Neural progenitor cell (in vitro differentiated cells): ENCODE measurements around the gene ATAD2B. TPM values are rescaled to one million over a fixed set of nuclear protein-coding genes. Genes with fewer than 3 reads are reported as not detected.
"Not testable (repeated sequence)": the region's sequence is repeated elsewhere in the genome, so short reads cannot be mapped to it uniquely, and the experiment has no call there.

Experiments
- DNase-seq: peaks from one replicate; pipeline ENCODE4 v3.0.0-alpha.2; 2016; ENCODE audit warnings: low spot score
- H2AFZ ChIP-seq: fragments of 200-600 bp; sonication (generic); replicated peaks from 2 replicates; pipeline ENCODE4 v1.6.1; 2016; ENCODE audit warnings: antibody characterized with exemption
- H3F3A ChIP-seq: fragments of 200-600 bp; sonication (generic); 2 replicates; pipeline ENCODE4 v1.6.1; 2016; ENCODE audit warnings: antibody characterized with exemption, low read depth
- H3K27ac ChIP-seq: fragments of 200-600 bp; sonication (generic); 2 replicates; pipeline ENCODE4 v1.5.1; 2016; ENCODE audit warnings: mild to moderate bottlenecking
- H3K27me3 ChIP-seq: fragments of 200-600 bp; sonication (generic); 2 replicates; pipeline ENCODE4 v1.6.1; 2016; ENCODE audit warnings: mild to moderate bottlenecking, moderate library complexity
- H3K36me3 ChIP-seq: fragments of 200-600 bp; sonication (generic); 2 replicates; pipeline ENCODE4 v1.5.1; 2016
- H3K4me1 ChIP-seq: fragments of 200-600 bp; sonication (generic); 2 replicates; pipeline ENCODE4 v1.6.1; 2016; ENCODE audit warnings: mixed run types
- H3K4me2 ChIP-seq: fragments of 200-600 bp; sonication (generic); 2 replicates; pipeline ENCODE4 v1.6.1; 2016
- H3K4me3 ChIP-seq: fragments of 200-600 bp; sonication (generic); 2 replicates; pipeline ENCODE4 v1.5.1; 2016
- H3K79me2 ChIP-seq: fragments of 200-600 bp; sonication (generic); 2 replicates; pipeline ENCODE4 v1.6.1; 2016; ENCODE audit warnings: low read depth
- H3K9ac ChIP-seq: fragments of 200-600 bp; sonication (generic); 2 replicates; pipeline ENCODE4 v1.6.1; 2016
- H3K9me3 ChIP-seq: fragments of 200-600 bp; sonication (generic); 2 replicates; pipeline ENCODE4 v1.5.1; 2016; ENCODE audit warnings: low read depth
- H4K20me1 ChIP-seq: fragments of 200-600 bp; sonication (generic); 2 replicates; pipeline ENCODE4 v1.6.1; 2016; ENCODE audit warnings: low read depth
- H3K27ac Mint-ChIP-seq: 3 replicates; pipeline ENCODE4 v1.8.0; 2021; ENCODE audit warnings: mixed read lengths
- H3K27me3 Mint-ChIP-seq: 2 replicates; pipeline ENCODE4 v1.8.0; 2022; ENCODE audit warnings: low read depth, mild to moderate bottlenecking, inconsistent platforms, moderate library complexity, mixed read lengths; ENCODE audit not compliant: insufficient read depth
- H3K36me3 Mint-ChIP-seq: 3 replicates; pipeline ENCODE4 v1.8.0; 2021; ENCODE audit warnings: mixed read lengths
- H3K4me1 Mint-ChIP-seq: 3 replicates; pipeline ENCODE4 v1.8.0; 2021; ENCODE audit warnings: mixed read lengths
- H3K4me3 Mint-ChIP-seq: 3 replicates; pipeline ENCODE4 v1.8.0; 2021; ENCODE audit warnings: mild to moderate bottlenecking, moderate library complexity, mixed read lengths
- H3K9me3 Mint-ChIP-seq: 3 replicates; pipeline ENCODE4 v1.8.0; 2020; ENCODE audit warnings: mixed read lengths
- CTCF ChIP-seq: fragments of 200-600 bp; sonication (generic); IDR thresholded peaks from 2 replicates; pipeline ENCODE4 v1.5.1; 2017; ENCODE audit warnings: antibody characterized with exemption, mild to moderate bottlenecking
- EZH2 ChIP-seq: fragments of 200-600 bp; sonication (generic); IDR thresholded peaks from 2 replicates; pipeline ENCODE4 v1.6.1; 2017; ENCODE audit warnings: antibody characterized with exemption, mild to moderate bottlenecking, moderate library complexity
- EZH2phosphoT487 ChIP-seq: fragments of 200-600 bp; sonication (generic); IDR thresholded peaks from 2 replicates; pipeline ENCODE4 v1.6.1; 2017; ENCODE audit warnings: antibody characterized with exemption
- total RNA-seq: library from RNA; depleted of rRNA; stranded (reverse); fragments of >200 nt; gene quantifications from 2 replicates; pipeline ENCODE4 v1.2.3, GENCODE V29; 2015; ENCODE audit warnings: low replicate concordance

The ATAD2B gene
- total RNA-seq, 1 donor from 2014 or later = 38.7 TPM

GRCh38 chr2:23788100-23788499 lies 138.8 kb downstream of the ATAD2B start:
- H3K27me3 Mint-ChIP-seq = no peaks in the 10 kb centered on the region
- Histone ChIP-seq H3K4me2 (no peak overlapping the region), H3K79me2 (no peaks in the 10 kb centered on the region), H3K4me3 (no peak overlapping the region), H2AFZ (no peak overlapping the region), H3K36me3 (peaks cover 7% of the 10 kb centered on the region), H3K27me3 (no peaks in the 10 kb centered on the region), H4K20me1 (no peaks in the 10 kb centered on the region), H3K9me3 (no peaks in the 10 kb centered on the region), H3F3A (no peaks in the 10 kb centered on the region), H3K4me1 (no peaks in the 10 kb centered on the region), H3K9ac (no peak overlapping the region), H3K27ac (no peak overlapping the region)
- H3K4me3 Mint-ChIP-seq = no peak overlapping the region
- H3K27ac Mint-ChIP-seq = no peak overlapping the region
- H3K36me3 Mint-ChIP-seq = peaks cover 8% of the 10 kb centered on the region
- H3K4me1 Mint-ChIP-seq = no peaks in the 10 kb centered on the region
- DNase-seq = no peak
- no peaks in the 10 kb centered on the region for H3K9me3 Mint-ChIP-seq
- no peak for TF ChIP-seq CTCF
- TF ChIP-seq EZH2 = no peak
- TF ChIP-seq EZH2phosphoT487 = no peak

GRCh38 chr2:23784971-23785370 lies 142.0 kb downstream of the ATAD2B start:
- no peaks in the 10 kb centered on the region for H3F3A ChIP-seq
- H3K79me2 ChIP-seq = no peaks in the 10 kb centered on the region
- H4K20me1 ChIP-seq = no peaks in the 10 kb centered on the region
- no peak overlapping the region for H3K27ac ChIP-seq
- DNase-seq = no peak
- H3K4me3 ChIP-seq = no peak overlapping the region
- no peak overlapping the region for H3K27ac Mint-ChIP-seq
- H3K4me3 Mint-ChIP-seq = no peak overlapping the region
- H3K27me3 ChIP-seq = no peaks in the 10 kb centered on the region
- no peaks in the 10 kb centered on the region for H3K4me1 ChIP-seq
- no peak overlapping the region for H3K9ac ChIP-seq
- TF ChIP-seq CTCF = no peak
- no peak for TF ChIP-seq EZH2phosphoT487
- H3K9me3 Mint-ChIP-seq = no peaks in the 10 kb centered on the region
- H3K9me3 ChIP-seq = no peaks in the 10 kb centered on the region
- H3K36me3 Mint-ChIP-seq = peaks cover 12% of the 10 kb centered on the region
- H2AFZ ChIP-seq = no peak overlapping the region
- no peak overlapping the region for H3K4me2 ChIP-seq
- no peaks in the 10 kb centered on the region for H3K4me1 Mint-ChIP-seq
- peaks cover 11% of the 10 kb centered on the region for H3K36me3 ChIP-seq
- no peaks in the 10 kb centered on the region for H3K27me3 Mint-ChIP-seq

- no peaks in the 10 kb centered on the region for H4K20me1 ChIP-seq
- TF ChIP-seq EZH2phosphoT487 (no peak), CTCF (no peak), EZH2 (no peak)
- H2AFZ ChIP-seq = no peak overlapping the region
- H3K4me2 ChIP-seq = no peak overlapping the region
- Mint-ChIP-seq H3K27ac (no peak overlapping the region), H3K9me3 (no peaks in the 10 kb centered on the region), H3K36me3 (peaks cover 10% of the 10 kb centered on the region), H3K4me1 (no peaks in the 10 kb centered on the region), H3K27me3 (no peaks in the 10 kb centered on the region), H3K4me3 (no peak overlapping the region)
- no peak overlapping the region for H3K4me3 ChIP-seq
- H3K36me3 ChIP-seq = peaks cover 11% of the 10 kb centered on the region
- H3F3A ChIP-seq = no peaks in the 10 kb centered on the region
- no peak for DNase-seq
- H3K9me3 ChIP-seq = no peaks in the 10 kb centered on the region
- no peak overlapping the region for H3K9ac ChIP-seq
- H3K4me1 ChIP-seq = no peaks in the 10 kb centered on the region
- H3K27ac ChIP-seq = no peak overlapping the region
- H3K79me2 ChIP-seq = no peaks in the 10 kb centered on the region
- H3K27me3 ChIP-seq = no peaks in the 10 kb centered on the region
Measured at GRCh38 chr2:23782646-23783045, 144.3 kb downstream of the ATAD2B start.

- Histone ChIP-seq H3K9me3 (no peaks in the 10 kb centered on the region), H3F3A (no peaks in the 10 kb centered on the region), H2AFZ (no peak overlapping the region), H3K9ac (no peak overlapping the region), H3K4me1 (no peaks in the 10 kb centered on the region), H3K27me3 (no peaks in the 10 kb centered on the region), H3K36me3 (peaks cover 11% of the 10 kb centered on the region), H3K4me3 (no peak overlapping the region), H3K4me2 (no peak overlapping the region), H3K27ac (no peak overlapping the region), H4K20me1 (no peaks in the 10 kb centered on the region), H3K79me2 (no peaks in the 10 kb centered on the region)
- Mint-ChIP-seq H3K4me1 (no peaks in the 10 kb centered on the region), H3K9me3 (no peaks in the 10 kb centered on the region), H3K36me3 (peaks cover 8% of the 10 kb centered on the region), H3K4me3 (no peak overlapping the region), H3K27me3 (no peaks in the 10 kb centered on the region), H3K27ac (no peak overlapping the region)
- TF ChIP-seq CTCF = no peak
- TF ChIP-seq EZH2phosphoT487 = no peak
- no peak for TF ChIP-seq EZH2
- DNase-seq = no peak
Measured at GRCh38 chr2:23782126-23782525, 144.8 kb downstream of the ATAD2B start.

- H4K20me1 ChIP-seq, H3K79me2 ChIP-seq, H3K27me3 Mint-ChIP-seq, H3K4me1 ChIP-seq, H3F3A ChIP-seq, DNase-seq, H3K4me3 Mint-ChIP-seq, H3K27me3 ChIP-seq, H3K9me3 Mint-ChIP-seq, H2AFZ ChIP-seq, H3K27ac ChIP-seq, H3K9me3 ChIP-seq, H3K27ac Mint-ChIP-seq, H3K4me3 ChIP-seq, H3K4me2 ChIP-seq, H3K9ac ChIP-seq, H3K4me1 Mint-ChIP-seq: not testable (repeated sequence)
- H3K36me3 ChIP-seq = peaks cover 11% of the 10 kb centered on the region
- H3K36me3 Mint-ChIP-seq = peaks cover 16% of the 10 kb centered on the region
Measured at GRCh38 chr2:23780465-23780864, 146.5 kb downstream of the ATAD2B start.
